Activated CD4-positive, alpha-beta T cell treated with anti-CD3 and anti-CD28 coated beads, Interleukin-10, Interleukin-2, amounts not matched to agents 100 ng/mL and 50 ng/mL, durations not matched to agents 16 hours and 8 hours (primary cell): ENCODE data around the gene COMMD9.

Experiments used
- DNase-seq: peaks from one replicate; pipeline ENCODE4 v3.0.0-alpha.2; 2020

Gene COMMD9

GRCh38 chr11:36251823-36252222, 37.4 kb downstream of the COMMD9 start:
- no peak for DNase-seq

- no peak for DNase-seq
Measured at GRCh38 chr11:36249246-36249645, 40.0 kb downstream of the COMMD9 start.

GRCh38 chr11:36248436-36248835, 40.8 kb downstream of the COMMD9 start:
- DNase-seq, result no peak

GRCh38 chr11:36247493-36247892, 41.7 kb downstream of the COMMD9 start:
- DNase-seq, result no peak

- no peak for DNase-seq
Measured at GRCh38 chr11:36243641-36244040, 45.6 kb downstream of the COMMD9 start.

GRCh38 chr11:36241497-36241896, 47.7 kb downstream of the COMMD9 start:
- DNase-seq, result no peak

GRCh38 chr11:36240801-36241200, 48.4 kb downstream of the COMMD9 start:
- no peak for DNase-seq

GRCh38 chr11:36240173-36240572, 49.1 kb downstream of the COMMD9 start:
- DNase-seq, result no peak

- DNase-seq, result no peak
Measured at GRCh38 chr11:36239636-36240035, 49.6 kb downstream of the COMMD9 start.

- DNase-seq, result no peak
Measured at GRCh38 chr11:36238881-36239280, 50.3 kb downstream of the COMMD9 start.

GRCh38 chr11:36238036-36238631, 51.1 kb downstream of the COMMD9 start:
- DNase-seq, result no peak

- DNase-seq, result no peak
Measured at GRCh38 chr11:36237391-36237790, 51.8 kb downstream of the COMMD9 start.

- no peak for DNase-seq
Measured at GRCh38 chr11:36235750-36236149, 53.5 kb downstream of the COMMD9 start.

GRCh38 chr11:36234825-36235224, 54.4 kb downstream of the COMMD9 start:
- DNase-seq, result no peak

- DNase-seq, result no peak
Measured at GRCh38 chr11:36233204-36233603, 56.0 kb downstream of the COMMD9 start.

- no peak for DNase-seq
Measured at GRCh38 chr11:36230779-36231699, 58.2 kb downstream of the COMMD9 start.

GRCh38 chr11:36229091-36229705, 60.0 kb downstream of the COMMD9 start:
- DNase-seq, result no peak

GRCh38 chr11:36228689-36229088, 60.5 kb downstream of the COMMD9 start:
- DNase-seq, result no peak

- DNase-seq, result no peak
Measured at GRCh38 chr11:36227044-36227443, 62.2 kb downstream of the COMMD9 start.

- DNase-seq, result no peak
Measured at GRCh38 chr11:36224209-36224882, 64.9 kb downstream of the COMMD9 start.

- DNase-seq, result no peak
Measured at GRCh38 chr11:36222831-36223635, 66.2 kb downstream of the COMMD9 start.
